Measurements from ENCODE around the gene USF1. TPM values are rescaled to one million over a fixed set of nuclear protein-coding genes. Genes with fewer than 3 reads are reported as not detected.

The USF1 gene
- total and polyA plus RNA-seq, 9 of the 15 experiments (the other 6 are each of a cell fraction or from before 2014, with no cell fraction given): 7.4 to 60.2 (median 54.2) TPM

DNA sequence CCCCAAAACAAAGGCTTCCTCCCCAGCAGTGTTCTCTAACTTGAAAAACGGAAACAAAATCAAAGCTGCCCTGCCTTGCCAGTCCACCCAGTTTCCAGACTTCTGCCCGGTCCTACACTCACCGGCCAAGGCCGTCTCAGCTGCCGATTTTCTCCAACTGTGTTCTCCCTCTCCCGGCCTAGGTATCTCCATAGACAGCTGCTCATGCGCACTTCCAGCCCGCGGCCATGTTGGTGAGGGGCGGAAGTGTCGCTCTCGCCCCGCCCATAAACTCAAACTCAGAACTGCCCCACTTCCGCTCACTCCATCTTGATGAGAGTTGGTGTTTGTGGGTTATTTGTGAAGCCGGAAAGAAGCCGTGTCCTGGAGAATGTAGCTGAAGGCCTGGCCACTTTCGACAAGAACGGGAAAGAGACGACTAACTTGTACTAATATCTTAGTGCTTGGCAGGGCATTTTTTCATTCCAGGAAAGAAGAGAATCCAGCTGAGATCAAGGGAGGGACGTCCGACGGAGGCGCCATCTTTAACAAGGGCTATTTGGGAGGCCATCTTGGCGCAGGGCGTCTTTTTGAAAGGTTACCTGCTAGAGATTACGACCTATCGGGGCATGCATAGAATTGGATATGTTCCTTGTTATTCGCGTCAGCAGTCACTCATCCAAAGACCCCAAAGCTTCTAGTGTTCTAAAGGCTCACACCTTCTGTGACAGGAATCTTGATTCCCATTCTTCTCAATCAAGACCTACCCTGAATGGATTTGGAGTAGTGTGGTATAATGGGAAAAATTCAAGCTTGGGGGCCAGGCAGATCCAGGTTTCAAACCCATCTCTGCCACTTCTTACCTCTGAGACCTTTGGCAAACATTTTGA lies at the start of gene USF1 (continued):
- TF ChIP-seq FUS (optimal IDR thresholded peaks at IDR 0.05; ENCODE audit: low read depth, low read length) (no peak), EP300 (IDR thresholded peaks at IDR 0.05; ENCODE audit: low read length) (0 out of 2 replicates have a peak, but pooled peaks have one; percentile 6), XRCC5 (IDR thresholded peaks at IDR 0.05; ENCODE audit: low read depth, low read length) (no peak), CBX5 (IDR thresholded peaks at IDR 0.05; ENCODE audit: borderline replicate concordance, low read depth) (no peak), ZNF184 (CRISPR knock-in tag; IDR thresholded peaks at IDR 0.05) (no peak), KLF10 (CRISPR knock-in tag; IDR thresholded peaks at IDR 0.05) (no peak), RFX7 (CRISPR knock-in tag; IDR thresholded peaks at IDR 0.05) (no peak), HNRNPL (IDR thresholded peaks at IDR 0.05; ENCODE audit: low read depth, low read length) (no peak), NCOA2 (IDR thresholded peaks at IDR 0.05; ENCODE audit: partially characterized antibody in 2 of 2) (peak in 1 of 2 experiments; percentile 75), CEBPG (CRISPR knock-in tag; IDR thresholded peaks at IDR 0.05) (no peak), CEBPG (tag; conservative IDR thresholded peaks at IDR 0.05 in 1 of 2, IDR thresholded peaks at IDR 0.05 in 1 of 2) (no peak), TEAD1 (CRISPR knock-in tag; IDR thresholded peaks at IDR 0.05) (no peak), C11orf30 (IDR thresholded peaks at IDR 0.05; ENCODE audit: low read depth) (0 out of 2 replicates have a peak, but pooled peaks have one; percentile 58), TAF1 (IDR thresholded peaks at IDR 0.05; ENCODE audit: control insufficient read depth, extremely low read depth, insufficient read depth, low read length, severe bottlenecking) (peak; percentile 91), SAFB2 (IDR thresholded peaks at IDR 0.05; ENCODE audit: borderline replicate concordance, low read depth, low read length, severe bottlenecking) (no peak), SP2 (IDR thresholded peaks at IDR 0.05; ENCODE audit: extremely low read depth, low read depth, low read length, poor library complexity, severe bottlenecking) (no peak)
- TF ChIP-seq, protein P1, sequence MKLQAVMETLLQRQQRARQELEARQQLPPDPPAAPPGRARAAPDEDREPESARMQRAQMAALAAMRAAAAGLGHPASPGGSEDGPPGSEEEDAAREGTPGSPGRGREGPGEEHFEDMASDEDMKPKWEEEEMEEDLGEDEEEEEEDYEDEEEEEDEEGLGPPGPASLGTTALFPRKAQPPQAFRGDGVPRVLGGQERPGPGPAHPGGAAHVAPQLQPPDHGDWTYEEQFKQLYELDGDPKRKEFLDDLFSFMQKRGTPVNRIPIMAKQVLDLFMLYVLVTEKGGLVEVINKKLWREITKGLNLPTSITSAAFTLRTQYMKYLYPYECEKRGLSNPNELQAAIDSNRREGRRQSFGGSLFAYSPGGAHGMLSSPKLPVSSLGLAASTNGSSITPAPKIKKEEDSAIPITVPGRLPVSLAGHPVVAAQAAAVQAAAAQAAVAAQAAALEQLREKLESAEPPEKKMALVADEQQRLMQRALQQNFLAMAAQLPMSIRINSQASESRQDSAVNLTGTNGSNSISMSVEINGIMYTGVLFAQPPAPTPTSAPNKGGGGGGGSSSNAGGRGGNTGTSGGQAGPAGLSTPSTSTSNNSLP (IDR thresholded peaks at IDR 0.05; ENCODE audit: borderline replicate concordance, low read depth, low read length): no peak
- TF ChIP-seq, protein P2, sequence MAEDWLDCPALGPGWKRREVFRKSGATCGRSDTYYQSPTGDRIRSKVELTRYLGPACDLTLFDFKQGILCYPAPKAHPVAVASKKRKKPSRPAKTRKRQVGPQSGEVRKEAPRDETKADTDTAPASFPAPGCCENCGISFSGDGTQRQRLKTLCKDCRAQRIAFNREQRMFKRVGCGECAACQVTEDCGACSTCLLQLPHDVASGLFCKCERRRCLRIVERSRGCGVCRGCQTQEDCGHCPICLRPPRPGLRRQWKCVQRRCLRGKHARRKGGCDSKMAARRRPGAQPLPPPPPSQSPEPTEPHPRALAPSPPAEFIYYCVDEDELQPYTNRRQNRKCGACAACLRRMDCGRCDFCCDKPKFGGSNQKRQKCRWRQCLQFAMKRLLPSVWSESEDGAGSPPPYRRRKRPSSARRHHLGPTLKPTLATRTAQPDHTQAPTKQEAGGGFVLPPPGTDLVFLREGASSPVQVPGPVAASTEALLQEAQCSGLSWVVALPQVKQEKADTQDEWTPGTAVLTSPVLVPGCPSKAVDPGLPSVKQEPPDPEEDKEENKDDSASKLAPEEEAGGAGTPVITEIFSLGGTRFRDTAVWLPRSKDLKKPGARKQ (CRISPR knock-in tag; IDR thresholded peaks at IDR 0.05): no peak
- TF ChIP-seq, protein P3, sequence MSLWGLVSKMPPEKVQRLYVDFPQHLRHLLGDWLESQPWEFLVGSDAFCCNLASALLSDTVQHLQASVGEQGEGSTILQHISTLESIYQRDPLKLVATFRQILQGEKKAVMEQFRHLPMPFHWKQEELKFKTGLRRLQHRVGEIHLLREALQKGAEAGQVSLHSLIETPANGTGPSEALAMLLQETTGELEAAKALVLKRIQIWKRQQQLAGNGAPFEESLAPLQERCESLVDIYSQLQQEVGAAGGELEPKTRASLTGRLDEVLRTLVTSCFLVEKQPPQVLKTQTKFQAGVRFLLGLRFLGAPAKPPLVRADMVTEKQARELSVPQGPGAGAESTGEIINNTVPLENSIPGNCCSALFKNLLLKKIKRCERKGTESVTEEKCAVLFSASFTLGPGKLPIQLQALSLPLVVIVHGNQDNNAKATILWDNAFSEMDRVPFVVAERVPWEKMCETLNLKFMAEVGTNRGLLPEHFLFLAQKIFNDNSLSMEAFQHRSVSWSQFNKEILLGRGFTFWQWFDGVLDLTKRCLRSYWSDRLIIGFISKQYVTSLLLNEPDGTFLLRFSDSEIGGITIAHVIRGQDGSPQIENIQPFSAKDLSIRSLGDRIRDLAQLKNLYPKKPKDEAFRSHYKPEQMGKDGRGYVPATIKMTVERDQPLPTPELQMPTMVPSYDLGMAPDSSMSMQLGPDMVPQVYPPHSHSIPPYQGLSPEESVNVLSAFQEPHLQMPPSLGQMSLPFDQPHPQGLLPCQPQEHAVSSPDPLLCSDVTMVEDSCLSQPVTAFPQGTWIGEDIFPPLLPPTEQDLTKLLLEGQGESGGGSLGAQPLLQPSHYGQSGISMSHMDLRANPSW (CRISPR knock-in tag; IDR thresholded peaks at IDR 0.05): peak; percentile 98
- TF ChIP-seq, protein P4, sequence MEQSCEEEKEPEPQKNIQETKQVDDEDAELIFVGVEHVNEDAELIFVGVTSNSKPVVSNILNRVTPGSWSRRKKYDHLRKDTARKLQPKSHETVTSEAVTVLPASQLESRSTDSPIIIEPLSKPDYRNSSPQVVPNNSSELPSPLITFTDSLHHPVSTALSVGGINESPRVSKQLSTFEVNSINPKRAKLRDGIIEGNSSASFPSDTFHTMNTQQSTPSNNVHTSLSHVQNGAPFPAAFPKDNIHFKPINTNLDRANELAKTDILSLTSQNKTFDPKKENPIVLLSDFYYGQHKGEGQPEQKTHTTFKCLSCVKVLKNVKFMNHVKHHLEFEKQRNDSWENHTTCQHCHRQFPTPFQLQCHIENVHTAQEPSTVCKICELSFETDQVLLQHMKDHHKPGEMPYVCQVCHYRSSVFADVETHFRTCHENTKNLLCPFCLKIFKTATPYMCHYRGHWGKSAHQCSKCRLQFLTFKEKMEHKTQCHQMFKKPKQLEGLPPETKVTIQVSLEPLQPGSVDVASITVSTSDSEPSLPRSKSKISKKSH (CRISPR knock-in tag; IDR thresholded peaks at IDR 0.05): no peak
